ENCODE results near the gene HTR4. TPM values are rescaled to one million over a fixed set of nuclear protein-coding genes. Genes with fewer than 3 reads are reported as not detected.

HTR4 gene
- polyA plus RNA-seq, 1 of the 3 experiments (the other 2 are of a cell fraction) = not detected

- 32% methylated on average over 3 of the region's 3 CpGs for WGBS (ENCODE audit: low lambda C conversion rate)
- Histone ChIP-seq H3K9ac (no peak overlapping the region), H2AFZ (ENCODE audit: low read depth) (no peak overlapping the region), H3K4me2 (no peak overlapping the region), H3K9me2 (no peaks in the 10 kb centered on the region), H3K4me3 (ENCODE audit: low read depth in 2 of 2, low read length in 1 of 2) (no peak overlapping the region), H3K27me3 (ENCODE audit: insufficient read depth) (no peaks in the 10 kb centered on the region), H3K79me2 (ENCODE audit: insufficient read depth) (no peaks in the 10 kb centered on the region), H3K9me3 (no peaks in the 10 kb centered on the region), H4K20me1 (ENCODE audit: insufficient read depth) (no peaks in the 10 kb centered on the region), H3F3A (replicated peaks; ENCODE audit: insufficient read depth) (no peaks in the 10 kb centered on the region), H3K36me3 (replicated peaks in 1 of 2; ENCODE audit: control insufficient read depth in 1 of 2, insufficient read depth in 2 of 2, low read length in 1 of 2) (no peaks in the 10 kb centered on the region), H3K4me1 (ENCODE audit: control insufficient read depth in 1 of 2, insufficient read depth in 2 of 2, low read depth in 1 of 2, low read length in 1 of 2) (no peaks in the 10 kb centered on the region), H3K27ac (ENCODE audit: low read depth in 2 of 2, low read length in 1 of 2) (no peak overlapping the region)
- CTCF ChIA-PET = interaction anchor here (0.8 to 1.5 kb wide), 2 partner anchors 9 to 14 kb away, joined by 3 to 4 read pairs; no protein-coding TSS in a partner anchor
- TF ChIP-seq POLR2AphosphoS5 (IDR thresholded peaks at IDR 0.05; ENCODE audit: low read depth, low read length) (no peak), MEF2A (IDR thresholded peaks at IDR 0.05; ENCODE audit: borderline replicate concordance, low read depth) (no peak), RAD21 (IDR thresholded peaks at IDR 0.05; ENCODE audit: low read length) (no peak), PBX3 (IDR thresholded peaks at IDR 0.05) (no peak), YY1 (IDR thresholded peaks at IDR 0.05; ENCODE audit: low read depth) (no peak), TAF1 (IDR thresholded peaks at IDR 0.05; ENCODE audit: borderline replicate concordance, low read depth, low read length) (no peak), REST (IDR thresholded peaks at IDR 0.05; ENCODE audit: low read depth, low read length) (no peak), EZH2phosphoT487 (IDR thresholded peaks at IDR 0.05; ENCODE audit: borderline replicate concordance, low read depth) (no peak), SIN3A (IDR thresholded peaks at IDR 0.05; ENCODE audit: borderline replicate concordance, low read depth, low read length) (no peak), GATA2 (CRISPR knock-in tag; IDR thresholded peaks at IDR 0.05) (no peak), MXI1 (IDR thresholded peaks at IDR 0.05; ENCODE audit: low read depth, low read length) (no peak), CHD2 (IDR thresholded peaks at IDR 0.05; ENCODE audit: low read length, partially characterized antibody) (no peak), NRF1 (IDR thresholded peaks at IDR 0.05; ENCODE audit: low read depth, low read length) (no peak), RFX5 (IDR thresholded peaks at IDR 0.05; ENCODE audit: low read length) (no peak), FOXJ3 (CRISPR knock-in tag; IDR thresholded peaks at IDR 0.05) (no peak), RCOR1 (IDR thresholded peaks at IDR 0.05; ENCODE audit: low read length) (no peak), RXRA (IDR thresholded peaks at IDR 0.05; ENCODE audit: borderline replicate concordance, low read depth) (no peak), EP300 (IDR thresholded peaks at IDR 0.05; ENCODE audit: borderline replicate concordance in 1 of 2, low read depth in 1 of 2, low read length in 1 of 2) (no peak)
- no peak for DNase-seq
- POLR2A ChIA-PET = no interaction called here
These were observed 34.2 kb downstream of the HTR4 start for GRCh38 chr5:148620091-148620490.

Measured in SK-N-SH (cell line).